CD4-positive, alpha-beta T cell (primary cell): ENCODE data around the gene ADAMTS20. TPM values are rescaled to one million over a fixed set of nuclear protein-coding genes. Genes with fewer than 3 reads are reported as not detected.

Source experiments
- ATAC-seq: fragments of 200-7000 bp; cut with Tn5 transposase; one replicate; pipeline ENCODE4 v1.10.0; 2022; ENCODE audit warnings: mild to moderate bottlenecking; ENCODE audit not compliant: poor library complexity
- CTCF ChIA-PET: fragments of 350-600 bp; sonication (Branson Sonifier 250); formaldehyde crosslinking; loops from one replicate; lab custom pipeline; 2021; ENCODE audit warnings: antibody characterized with exemption, inconsistent platforms; lab: Charles Lee
- POLR2A ChIA-PET: fragments of 350-600 bp; sonication (Branson Sonifier 250); formaldehyde crosslinking; loops from one replicate; lab custom pipeline; 2021; ENCODE audit warnings: antibody characterized with exemption, inconsistent platforms; lab: Charles Lee
- DNase-seq, 14 experiments: peaks; one replicate each; pipeline ENCODE4 v3.0.0-alpha.2; 2013 to 2020; ENCODE audit warnings: mixed read lengths in 2 of 14
- H3K27ac ChIP-seq, 2 donors: one replicate each; pipeline versions ENCODE4 v1.5.1 to v1.7.0; 2013; ENCODE audit warnings: low read length in 2 of 2, low read depth in 1 of 2, mild to moderate bottlenecking in 1 of 2
- H3K27me3 ChIP-seq, 2 experiments: 1 replicate in 1 of 2; 2 replicates in 1 of 2; pipeline versions ENCODE4 v1.6.1 to v1.7.0; 2013; ENCODE audit warnings: low read length in 2 of 2, control low read depth in 1 of 2, mild to moderate bottlenecking in 1 of 2, moderate library complexity in 1 of 2; ENCODE audit not compliant: insufficient read depth in 2 of 2, control insufficient read depth in 1 of 2
- H3K36me3 ChIP-seq: one replicate; pipeline ENCODE4 v1.6.1; 2013; ENCODE audit warnings: low read length, control low read depth; ENCODE audit not compliant: insufficient read depth
- H3K4me1 ChIP-seq: one replicate; pipeline ENCODE4 v1.6.1; 2013; ENCODE audit warnings: low read length, control low read depth; ENCODE audit not compliant: insufficient read depth
- H3K4me3 ChIP-seq: one replicate; pipeline ENCODE4 v1.5.1; 2013; ENCODE audit warnings: mild to moderate bottlenecking, low read length, moderate library complexity
- H3K9me3 ChIP-seq, 2 experiments: 1 replicate in 1 of 2; 2 replicates in 1 of 2; pipeline versions ENCODE4 v1.6.1 to v1.7.0; 2013; ENCODE audit warnings: low read length in 2 of 2, mild to moderate bottlenecking in 2 of 2, control low read depth in 1 of 2, moderate library complexity in 1 of 2; ENCODE audit not compliant: control insufficient read depth in 1 of 2, insufficient read depth in 1 of 2
- H3K27ac Mint-ChIP-seq: one replicate; pipeline ENCODE4 v1.8.0; 2020; ENCODE audit warnings: mixed read lengths
- H3K27me3 Mint-ChIP-seq: one replicate; pipeline ENCODE4 v1.8.0; 2021; ENCODE audit warnings: mixed read lengths
- H3K36me3 Mint-ChIP-seq: one replicate; pipeline ENCODE4 v1.8.0; 2021; ENCODE audit warnings: low read depth, mixed read lengths
- H3K4me1 Mint-ChIP-seq: one replicate; pipeline ENCODE4 v1.8.0; 2021; ENCODE audit warnings: low read depth, mixed read lengths
- H3K4me3 Mint-ChIP-seq: one replicate; pipeline ENCODE4 v1.8.0; 2020; ENCODE audit warnings: mild to moderate bottlenecking, mixed read lengths
- H3K9me3 Mint-ChIP-seq: one replicate; pipeline ENCODE4 v1.8.0; 2020; ENCODE audit warnings: mixed read lengths
- CTCF ChIP-seq: fragments of 200-600 bp; IDR thresholded peaks from one replicate; pipeline ENCODE4 v1.8.0; 2022; ENCODE audit warnings: antibody characterized with exemption, mild to moderate bottlenecking
- intact Hi-C, 2 experiments: fragments of 100-400 bp; cut with DNase I in 1 of 2; cut with micrococcal nuclease in 1 of 2; formaldehyde crosslinking; loops; one replicate each; pipeline versions ENCODE4 v1.15.1 to v1.9.0; 2023 to 2025; cut with DNase I, micrococcal nuclease
- total RNA-seq, 174 experiments: library from RNA in 2 of 174; stranded (reverse) in 2 of 174; gene quantifications; one replicate each; pipeline ENCODE4 v1.2.3 and lab custom pipeline; 2021 to 2026

Gene ADAMTS20
- total RNA-seq, 2 experiments from 2014 or later: not detected

- H3K27me3 Mint-ChIP-seq: no peaks in the 10 kb centered on the region
- DNase-seq: no peak
- CTCF ChIA-PET: no interaction called here
- H3K4me1 Mint-ChIP-seq: no peaks in the 10 kb centered on the region
- H3K4me1 ChIP-seq: no peaks in the 10 kb centered on the region
- intact Hi-C loops: no loop called here
- H3K4me3 ChIP-seq: no peak overlapping the region
- H3K27me3 ChIP-seq: no peaks in the 10 kb centered on the region
- no peaks in the 10 kb centered on the region for H3K36me3 ChIP-seq
- TF ChIP-seq CTCF: no peak
- no peak overlapping the region for H3K27ac ChIP-seq
- H3K4me3 Mint-ChIP-seq: no peak overlapping the region
- no peak for ATAC-seq
- POLR2A ChIA-PET: no interaction called here
- peaks cover 4% of the 10 kb centered on the region for H3K9me3 Mint-ChIP-seq
- H3K27ac Mint-ChIP-seq: no peak overlapping the region
- peaks cover 0 to 4% of the 10 kb centered on the region in 2 experiments for H3K9me3 ChIP-seq
- H3K36me3 Mint-ChIP-seq: no peaks in the 10 kb centered on the region
These were observed 239.0 kb downstream of the ADAMTS20 start for GRCh38 chr12:43312991-43313505.

- H3K27ac ChIP-seq: no peak overlapping the region
- no peak overlapping the region for H3K4me3 ChIP-seq
- Mint-ChIP-seq H3K4me3 (no peak overlapping the region), H3K27me3 (no peaks in the 10 kb centered on the region), H3K4me1 (no peaks in the 10 kb centered on the region), H3K9me3 (peaks cover 8% of the 10 kb centered on the region), H3K27ac (no peak overlapping the region), H3K36me3 (no peaks in the 10 kb centered on the region)
- intact Hi-C loops: no loop called here
- peaks cover 0 to 8% of the 10 kb centered on the region in 2 experiments for H3K9me3 ChIP-seq
- H3K4me1 ChIP-seq: no peaks in the 10 kb centered on the region
- ChIA-PET CTCF (no interaction called here), POLR2A (no interaction called here)
- H3K36me3 ChIP-seq: no peaks in the 10 kb centered on the region
- no peak for TF ChIP-seq CTCF
- DNase-seq (no peak), ATAC-seq (no peak)
- no peaks in the 10 kb centered on the region for H3K27me3 ChIP-seq
These were observed 241.4 kb downstream of the ADAMTS20 start for GRCh38 chr12:43310596-43310995.

- Mint-ChIP-seq H3K4me3 (no peak overlapping the region), H3K9me3 (peaks cover 8% of the 10 kb centered on the region), H3K27ac (no peak overlapping the region), H3K36me3 (no peaks in the 10 kb centered on the region), H3K4me1 (no peaks in the 10 kb centered on the region), H3K27me3 (no peaks in the 10 kb centered on the region)
- Histone ChIP-seq H3K4me1 (no peaks in the 10 kb centered on the region), H3K4me3 (no peak overlapping the region), H3K9me3 (peaks cover 0 to 8% of the 10 kb centered on the region in 2 experiments), H3K27me3 (no peaks in the 10 kb centered on the region), H3K27ac (no peak overlapping the region), H3K36me3 (no peaks in the 10 kb centered on the region)
- no peak for DNase-seq
- no peak for ATAC-seq
- ChIA-PET POLR2A (no interaction called here), CTCF (no interaction called here)
- intact Hi-C loops: no loop called here
- no peak for TF ChIP-seq CTCF
These were observed 242.0 kb downstream of the ADAMTS20 start for GRCh38 chr12:43309959-43310358.
